A673 (cell line): Measurements from ENCODE around the gene RNASE7. TPM values are rescaled to one million over a fixed set of nuclear protein-coding genes. Genes with fewer than 3 reads are reported as not detected.
A peak's percentile ranks its signal among the peaks of the same experiment; 100 is the strongest.

Source experiments
- BruUV-seq: library from RNA; stranded (reverse); fragments of 400-500 nt; replicated peaks from 2 replicates; lab custom pipeline; 2021; lab: Mats Ljungman, UMichigan
- CTCF ChIA-PET: fragments of 300-600 bp; sonication (Branson Sonifier 250); formaldehyde crosslinking; loops from one replicate; lab custom pipeline; 2022; ENCODE audit warnings: antibody characterized with exemption; lab: Charles Lee
- POLR2A ChIA-PET: fragments of 300-600 bp; sonication (Branson Sonifier 250); formaldehyde crosslinking; loops from one replicate; lab custom pipeline; 2022; ENCODE audit warnings: antibody characterized with exemption; ENCODE audit not compliant: low non-redundant PET; lab: Charles Lee
- DNase-seq: peaks from one replicate; pipeline ENCODE4 v3.0.0-alpha.2; 2015; ENCODE audit warnings: low spot score
- H3K27ac ChIP-seq: fragments of 200-600 bp; sonication (generic); 2 replicates; pipeline ENCODE4 v1.5.1; 2016; ENCODE audit warnings: mixed run types, low read depth, mild to moderate bottlenecking, mixed read lengths, antibody characterized with exemption, low read length; ENCODE audit not compliant: poor library complexity, severe bottlenecking
- H3K27me3 ChIP-seq: fragments of 200-600 bp; sonication (generic); replicated peaks from 2 replicates; pipeline ENCODE4 v1.6.1; 2017; ENCODE audit warnings: mixed run types, low read depth, mild to moderate bottlenecking, mixed read lengths, antibody characterized with exemption, low read length; ENCODE audit not compliant: insufficient read depth, poor library complexity
- H3K36me3 ChIP-seq: fragments of 200-600 bp; sonication (generic); 2 replicates; pipeline ENCODE4 v1.6.1; 2016; ENCODE audit warnings: mixed run types, mild to moderate bottlenecking, mixed read lengths, antibody characterized with exemption, low read length; ENCODE audit not compliant: insufficient read depth, poor library complexity, severe bottlenecking
- H3K4me1 ChIP-seq: fragments of 200-600 bp; sonication (generic); 2 replicates; pipeline ENCODE4 v1.6.1; 2017; ENCODE audit warnings: mixed run types, mild to moderate bottlenecking, mixed read lengths, antibody characterized with exemption, low read length; ENCODE audit not compliant: insufficient read depth, poor library complexity, severe bottlenecking
- H3K4me3 ChIP-seq: fragments of 200-600 bp; sonication (generic); 2 replicates; pipeline ENCODE4 v1.5.1; 2016; ENCODE audit warnings: low read depth, mixed run types, mild to moderate bottlenecking, mixed read lengths, low read length; ENCODE audit not compliant: poor library complexity, severe bottlenecking
- H3K9me3 ChIP-seq: fragments of 200-600 bp; sonication (generic); 2 replicates; pipeline ENCODE4 v1.6.1; 2016; ENCODE audit warnings: mixed run types, low read depth, mild to moderate bottlenecking, mixed read lengths, antibody characterized with exemption, low read length; ENCODE audit not compliant: poor library complexity, severe bottlenecking
- EZH2 ChIP-seq: fragments of 200-600 bp; sonication (generic); IDR thresholded peaks from 2 replicates; pipeline ENCODE4 v1.6.1; 2017; ENCODE audit warnings: borderline replicate concordance, low read depth, mild to moderate bottlenecking, mixed read lengths, antibody characterized with exemption, low read length; ENCODE audit not compliant: poor library complexity, severe bottlenecking
- intact Hi-C: fragments of 100-400 bp; cut with micrococcal nuclease; formaldehyde crosslinking; loops from one replicate; pipeline ENCODE4 v1.10.0; 2022; ENCODE audit not compliant: unreplicated experiment
- total RNA-seq: library from RNA; stranded (reverse); gene quantifications from 2 replicates; pipeline ENCODE4 v1.2.3, GENCODE V29; 2021
- TF ChIP-seq, protein P1 (sequence below): fragments of 300-800, 200-600 bp; sonication (generic); conservative IDR thresholded peaks from 2 replicates; pipeline ENCODE4 v1.5.1; 2017; ENCODE audit warnings: low read depth, mild to moderate bottlenecking, antibody characterized with exemption, low read length, moderate library complexity, mixed read lengths

RNASE7 gene
- total RNA-seq, 1 experiment from 2014 or later = not detected

- POLR2A ChIA-PET = interaction anchor here (0.5 to 1.6 kb wide), 5 partner anchors 18 to 312 kb away, joined by 5 to 15 read pairs (median 8); no protein-coding TSS in a partner anchor
Observed at GRCh38 chr14:21072031-21072473, 29.9 kb downstream of the RNASE7 start.

DNA sequence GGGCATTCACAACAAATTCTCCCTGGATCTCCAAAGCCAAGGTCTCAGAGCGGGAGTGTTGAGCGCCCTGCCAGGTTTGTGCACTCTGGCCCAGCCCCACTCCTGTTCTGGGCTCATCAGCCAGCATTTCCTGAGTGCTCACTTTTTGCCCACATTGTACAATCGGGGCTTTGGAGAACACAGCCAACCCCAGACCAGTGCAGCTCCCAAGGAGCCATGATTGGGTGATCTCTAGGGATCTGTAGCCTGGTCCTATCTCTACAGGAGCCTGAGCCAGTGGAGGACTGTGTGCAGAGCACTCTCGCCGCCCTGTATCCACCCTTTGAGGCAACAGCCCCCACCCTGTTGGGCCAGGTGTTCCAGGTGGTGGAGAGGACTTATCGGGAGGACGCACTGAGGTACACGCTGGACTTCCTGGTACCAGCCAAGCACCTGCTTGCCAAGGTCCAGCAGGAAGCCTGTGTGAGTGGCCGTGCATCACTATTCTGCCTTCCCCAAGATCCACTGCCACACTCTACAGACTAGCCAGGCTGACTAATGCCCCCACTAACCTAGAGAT is 30.7 kb downstream of the RNASE7 start:
- TF ChIP-seq EZH2 = no peak
- TF ChIP-seq, protein P1, sequence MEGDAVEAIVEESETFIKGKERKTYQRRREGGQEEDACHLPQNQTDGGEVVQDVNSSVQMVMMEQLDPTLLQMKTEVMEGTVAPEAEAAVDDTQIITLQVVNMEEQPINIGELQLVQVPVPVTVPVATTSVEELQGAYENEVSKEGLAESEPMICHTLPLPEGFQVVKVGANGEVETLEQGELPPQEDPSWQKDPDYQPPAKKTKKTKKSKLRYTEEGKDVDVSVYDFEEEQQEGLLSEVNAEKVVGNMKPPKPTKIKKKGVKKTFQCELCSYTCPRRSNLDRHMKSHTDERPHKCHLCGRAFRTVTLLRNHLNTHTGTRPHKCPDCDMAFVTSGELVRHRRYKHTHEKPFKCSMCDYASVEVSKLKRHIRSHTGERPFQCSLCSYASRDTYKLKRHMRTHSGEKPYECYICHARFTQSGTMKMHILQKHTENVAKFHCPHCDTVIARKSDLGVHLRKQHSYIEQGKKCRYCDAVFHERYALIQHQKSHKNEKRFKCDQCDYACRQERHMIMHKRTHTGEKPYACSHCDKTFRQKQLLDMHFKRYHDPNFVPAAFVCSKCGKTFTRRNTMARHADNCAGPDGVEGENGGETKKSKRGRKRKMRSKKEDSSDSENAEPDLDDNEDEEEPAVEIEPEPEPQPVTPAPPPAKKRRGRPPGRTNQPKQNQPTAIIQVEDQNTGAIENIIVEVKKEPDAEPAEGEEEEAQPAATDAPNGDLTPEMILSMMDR = no peak
- peaks cover 27% of the 10 kb centered on the region for H3K4me1 ChIP-seq

More at GRCh38 chr14:21072031-21072473, 29.9 kb downstream of the RNASE7 start:
- peak overlapping the region; percentile 90 for H3K27ac ChIP-seq
- TF ChIP-seq, protein P1 = no peak
- DNase-seq = peak; percentile 74
- H3K27me3 ChIP-seq = no peaks in the 10 kb centered on the region
- no peaks in the 10 kb centered on the region for H3K9me3 ChIP-seq
- peak overlapping the region; percentile 98 for H3K4me3 ChIP-seq
- intact Hi-C loops = no loop called here
- peaks cover 27% of the 10 kb centered on the region for H3K4me1 ChIP-seq
- peaks cover 40% of the 10 kb centered on the region for H3K36me3 ChIP-seq
- CTCF ChIA-PET = interaction anchor here (0.8 to 2.5 kb wide), 8 partner anchors 16 to 57 kb away, joined by 3 to 29 read pairs (median 15); no protein-coding TSS in a partner anchor
- BruUV-seq = TSS peak; percentile 59

GRCh38 chr14:21073921-21074320 is 31.8 kb downstream of the RNASE7 start:
- Histone ChIP-seq H3K27ac (no peak overlapping the region), H3K4me1 (peaks cover 22% of the 10 kb centered on the region), H3K4me3 (no peak overlapping the region), H3K27me3 (no peaks in the 10 kb centered on the region), H3K9me3 (no peaks in the 10 kb centered on the region), H3K36me3 (peaks cover 57% of the 10 kb centered on the region)
- DNase-seq = no peak
- no peak for TF ChIP-seq EZH2
- TF ChIP-seq, protein P1 = no peak
- POLR2A ChIA-PET = no interaction called here
- no TSS peak for BruUV-seq
- CTCF ChIA-PET = no interaction called here
- intact Hi-C loops = no loop called here

More for the DNA sequence above, 30.7 kb downstream of the RNASE7 start:
- Histone ChIP-seq H3K4me3 (no peak overlapping the region), H3K27ac (peak overlapping the region; percentile 90), H3K36me3 (peaks cover 48% of the 10 kb centered on the region), H3K9me3 (no peaks in the 10 kb centered on the region), H3K27me3 (no peaks in the 10 kb centered on the region)
- DNase-seq = no peak
- POLR2A ChIA-PET = interaction anchor here (1.6 kb wide), 1 partner anchor 21 kb away, joined by 15 read pairs; no protein-coding TSS in a partner anchor
- BruUV-seq = no TSS peak
- intact Hi-C loops = no loop called here
- CTCF ChIA-PET = interaction anchor here (1.3 to 2.5 kb wide), 3 partner anchors 20 to 58 kb away, joined by 17 to 29 read pairs (median 23); no protein-coding TSS in a partner anchor
